ENCODE results near the gene TTC28.
"Not testable (repeated sequence)": the region's sequence is repeated elsewhere in the genome, so short reads cannot be mapped to it uniquely, and the experiment has no call there.

Gene TTC28

DNA sequence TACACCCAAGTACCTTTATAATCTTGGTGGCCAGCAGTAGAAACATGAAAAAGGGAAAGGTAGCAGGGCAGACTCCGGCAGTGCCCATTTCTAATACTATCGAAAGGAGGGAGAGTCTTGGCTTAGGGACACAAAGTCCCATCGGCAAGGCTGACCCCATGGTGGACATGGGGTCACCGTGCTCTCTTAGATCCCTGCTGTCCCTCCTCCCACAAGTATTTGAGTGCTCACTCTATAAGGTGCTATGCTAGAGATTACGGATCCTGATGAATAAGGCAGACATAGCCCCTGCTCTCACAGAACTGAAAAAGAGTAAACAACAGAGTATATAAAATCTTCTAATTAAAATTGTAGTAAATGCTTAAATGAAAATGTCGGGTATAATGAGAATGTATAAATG is 588.2 kb downstream of the TTC28 start:
- TF ChIP-seq, protein P1, sequence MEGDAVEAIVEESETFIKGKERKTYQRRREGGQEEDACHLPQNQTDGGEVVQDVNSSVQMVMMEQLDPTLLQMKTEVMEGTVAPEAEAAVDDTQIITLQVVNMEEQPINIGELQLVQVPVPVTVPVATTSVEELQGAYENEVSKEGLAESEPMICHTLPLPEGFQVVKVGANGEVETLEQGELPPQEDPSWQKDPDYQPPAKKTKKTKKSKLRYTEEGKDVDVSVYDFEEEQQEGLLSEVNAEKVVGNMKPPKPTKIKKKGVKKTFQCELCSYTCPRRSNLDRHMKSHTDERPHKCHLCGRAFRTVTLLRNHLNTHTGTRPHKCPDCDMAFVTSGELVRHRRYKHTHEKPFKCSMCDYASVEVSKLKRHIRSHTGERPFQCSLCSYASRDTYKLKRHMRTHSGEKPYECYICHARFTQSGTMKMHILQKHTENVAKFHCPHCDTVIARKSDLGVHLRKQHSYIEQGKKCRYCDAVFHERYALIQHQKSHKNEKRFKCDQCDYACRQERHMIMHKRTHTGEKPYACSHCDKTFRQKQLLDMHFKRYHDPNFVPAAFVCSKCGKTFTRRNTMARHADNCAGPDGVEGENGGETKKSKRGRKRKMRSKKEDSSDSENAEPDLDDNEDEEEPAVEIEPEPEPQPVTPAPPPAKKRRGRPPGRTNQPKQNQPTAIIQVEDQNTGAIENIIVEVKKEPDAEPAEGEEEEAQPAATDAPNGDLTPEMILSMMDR (IDR thresholded peaks at IDR 0.05; ENCODE audit: low read depth, low read length, missing control alignments) = no peak
- no peak overlapping the region for H3K4me3 ChIP-seq (ENCODE audit: low read depth, low read length)
- no peak for DNase-seq (ENCODE audit: low read depth)

DNA sequence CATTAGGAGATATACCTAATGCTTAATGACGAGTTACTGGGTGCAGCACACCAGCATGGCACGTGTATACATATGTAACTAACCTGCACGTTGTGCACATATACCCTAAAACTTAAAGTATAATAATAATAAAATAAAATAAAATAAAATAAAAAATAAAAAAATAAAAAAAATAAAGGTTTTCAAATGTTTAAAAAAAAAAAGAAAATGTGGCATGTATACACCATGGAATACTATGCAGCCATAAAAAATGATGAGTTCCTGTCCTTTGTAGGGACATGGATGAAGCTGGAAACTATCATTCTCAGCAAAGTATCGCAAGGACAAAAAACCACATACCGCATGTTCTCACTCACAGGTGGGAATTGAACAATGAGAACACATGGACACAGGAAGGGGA is 590.1 kb downstream of the TTC28 start:
- not testable (repeated sequence) for H3K4me3 ChIP-seq (ENCODE audit: low read depth, low read length); DNase-seq (ENCODE audit: low read depth)

DNA sequence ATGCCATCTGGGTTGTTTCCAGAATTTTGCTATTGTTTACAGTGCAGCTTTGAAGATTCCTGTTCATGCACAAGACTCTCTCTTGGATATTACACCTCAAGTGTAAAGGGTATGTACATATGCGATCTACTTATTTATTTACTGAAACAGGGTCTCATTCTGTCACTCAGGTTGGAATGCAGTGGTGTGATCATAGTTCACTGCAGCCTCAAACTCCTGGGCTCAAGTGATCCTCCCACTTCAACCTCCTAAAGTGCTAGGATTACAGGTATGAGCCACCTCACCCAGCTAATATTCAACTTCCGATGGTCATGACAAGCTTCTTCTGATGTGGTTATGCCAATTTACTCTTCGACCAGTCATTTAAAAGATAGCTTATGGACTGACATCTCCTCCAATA is 602.5 kb downstream of the TTC28 start:
- H3K4me3 ChIP-seq (ENCODE audit: low read depth, low read length) = no peak overlapping the region
- TF ChIP-seq, protein P1 (IDR thresholded peaks at IDR 0.05; ENCODE audit: low read depth, low read length, missing control alignments) = no peak
- DNase-seq (ENCODE audit: low read depth) = no peak

DNA sequence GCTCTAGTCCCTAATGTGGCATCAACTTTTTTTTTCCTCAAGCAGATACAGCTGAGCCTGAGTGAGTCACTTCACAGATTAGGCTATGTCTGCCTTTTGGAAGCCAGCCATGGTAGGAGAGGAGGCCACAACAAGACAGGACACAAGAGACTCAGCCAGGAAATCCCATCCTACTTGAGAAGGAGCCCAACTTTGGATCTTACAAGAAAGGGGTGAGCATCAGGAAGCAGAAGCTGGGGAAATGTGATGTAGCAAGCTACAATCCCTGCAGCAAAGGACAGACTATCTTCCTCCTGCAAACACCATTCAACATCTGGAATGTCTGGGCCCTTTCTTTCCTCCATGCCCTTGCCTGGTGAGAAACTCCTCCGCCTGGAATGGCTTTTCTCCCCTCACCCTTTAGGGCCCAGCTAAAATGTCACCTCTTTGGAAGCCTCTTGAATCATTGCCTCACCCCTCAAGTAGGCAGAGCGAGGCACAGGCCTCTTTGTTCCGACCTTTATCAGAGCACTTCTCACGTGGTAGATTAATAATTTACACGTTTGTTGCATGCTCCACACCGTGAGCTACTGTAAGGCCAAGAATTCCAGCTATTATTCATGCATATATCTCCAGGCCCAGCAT is 604.2 kb downstream of the TTC28 start:
- TF ChIP-seq, protein P1 (IDR thresholded peaks at IDR 0.05; ENCODE audit: low read depth, low read length, missing control alignments) = no peak
- no peak overlapping the region for H3K4me3 ChIP-seq (ENCODE audit: low read depth, low read length)
- DNase-seq (ENCODE audit: low read depth) = no peak

DNA sequence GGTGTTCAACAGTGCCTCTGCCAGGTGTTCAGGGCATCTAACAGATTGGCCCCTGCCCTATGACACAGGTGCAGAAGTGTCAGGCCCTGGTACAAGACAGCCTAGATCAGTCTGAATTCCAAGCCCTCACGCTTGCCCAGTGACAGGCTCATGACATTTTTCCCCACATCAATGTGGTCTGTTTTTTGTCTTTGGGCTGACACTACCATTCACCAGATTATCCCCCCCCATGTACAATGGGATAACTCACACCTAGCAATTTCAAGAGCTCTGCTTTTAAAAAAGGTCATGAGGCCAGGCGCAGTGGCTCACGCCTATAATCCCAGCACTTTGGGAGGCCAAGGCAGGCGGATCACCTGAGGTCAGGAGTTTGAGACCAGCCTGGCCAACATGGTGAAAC is 605.1 kb downstream of the TTC28 start:
- TF ChIP-seq, protein P1 (IDR thresholded peaks at IDR 0.05; ENCODE audit: low read depth, low read length, missing control alignments) = no peak
- DNase-seq (ENCODE audit: low read depth) = no peak

DNA sequence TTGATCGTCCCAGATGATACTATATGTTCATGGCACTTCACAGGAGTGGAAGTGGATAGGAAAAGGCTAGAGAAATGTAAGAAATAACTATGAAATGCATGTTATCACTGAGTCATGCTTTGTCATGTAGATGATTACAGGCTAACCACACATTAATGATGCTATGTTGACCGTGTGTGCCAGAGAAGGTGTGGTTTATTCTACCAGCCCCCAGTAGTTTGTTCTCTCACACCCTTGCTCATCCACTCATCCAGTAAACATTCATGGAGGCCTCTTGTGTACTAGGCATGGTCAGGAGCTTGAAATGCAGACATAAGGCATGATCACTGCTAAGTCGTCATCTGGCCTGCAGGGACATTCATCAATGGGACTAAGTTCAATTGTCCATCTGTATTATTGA is 607.6 kb downstream of the TTC28 start:
- no peak overlapping the region for H3K4me3 ChIP-seq (ENCODE audit: low read depth, low read length)
- TF ChIP-seq, protein P1 (IDR thresholded peaks at IDR 0.05; ENCODE audit: low read depth, low read length, missing control alignments) = no peak
- DNase-seq (ENCODE audit: low read depth) = no peak

More for the DNA sequence above, 605.1 kb downstream of the TTC28 start:
- H3K4me3 ChIP-seq (ENCODE audit: low read depth, low read length) = no peak overlapping the region

DNA sequence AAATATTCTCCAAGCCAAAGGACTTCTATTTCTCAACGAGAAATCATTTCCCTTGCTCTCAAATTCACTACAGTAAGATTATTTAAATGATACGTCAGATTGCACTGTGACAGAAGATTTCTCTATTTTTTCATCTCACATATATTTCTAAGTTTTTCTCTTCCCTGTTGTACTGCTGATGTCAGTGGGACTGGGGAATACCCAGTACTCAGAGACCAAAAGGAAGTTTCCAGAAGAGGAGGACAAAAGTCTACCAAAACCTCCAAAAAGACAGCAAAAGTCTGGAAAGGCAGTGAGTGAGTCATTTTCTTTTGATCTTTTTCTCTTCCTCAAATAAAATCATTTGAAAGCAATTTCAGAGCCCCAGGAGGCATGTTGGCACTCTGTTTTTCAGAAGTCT is 610.8 kb downstream of the TTC28 start:
- no peak overlapping the region for H3K4me3 ChIP-seq (ENCODE audit: low read depth, low read length)
- no peak for DNase-seq (ENCODE audit: low read depth)
- TF ChIP-seq, protein P1 (IDR thresholded peaks at IDR 0.05; ENCODE audit: low read depth, low read length, missing control alignments) = no peak
